Keratinocyte (primary cell): Measurements from ENCODE around the gene SIPA1L3.

Source experiments
- EZH2 ChIP-seq: IDR thresholded peaks from one replicate; pipeline ENCODE4 v1.6.1; 2012; ENCODE audit warnings: inconsistent platforms, mild to moderate bottlenecking, low read length, moderate library complexity
- TF ChIP-seq, protein P1 (sequence below), 3 experiments: IDR thresholded peaks in 1 of 3; conservative IDR thresholded peaks in 1 of 3; optimal IDR thresholded peaks in 1 of 3; 2 replicates in 2 of 3; 3 replicates in 1 of 3; pipeline versions ENCODE3 to v1.5.1; 2011; ENCODE audit warnings: low read length in 3 of 3, mild to moderate bottlenecking in 3 of 3, moderate library complexity in 2 of 3, control low read depth in 1 of 3, inconsistent platforms in 1 of 3; ENCODE audit not compliant: insufficient read depth in 2 of 3; ENCODE audit errors: extremely low read depth in 1 of 3

DNA sequence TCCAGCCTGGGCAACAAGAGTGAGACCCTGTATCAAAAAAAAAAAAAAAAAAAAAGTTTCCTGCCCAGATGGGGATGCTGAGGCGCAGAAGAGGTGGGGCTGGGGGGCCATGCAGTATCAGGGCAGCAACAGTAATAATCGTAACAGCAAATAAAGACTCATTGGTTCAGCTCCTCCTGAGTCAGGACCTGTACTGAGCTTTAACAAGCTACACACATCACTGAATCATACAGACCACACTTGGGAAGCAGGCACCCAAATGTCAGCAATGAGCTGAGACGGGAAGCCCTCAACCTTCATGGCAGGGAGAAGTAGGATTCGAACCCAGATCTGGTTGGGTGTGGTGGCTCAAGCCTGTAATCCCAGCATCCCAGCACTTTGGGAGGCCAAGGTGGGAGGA lies 327.6 kb downstream of the SIPA1L3 start:
- TF ChIP-seq, protein P1, sequence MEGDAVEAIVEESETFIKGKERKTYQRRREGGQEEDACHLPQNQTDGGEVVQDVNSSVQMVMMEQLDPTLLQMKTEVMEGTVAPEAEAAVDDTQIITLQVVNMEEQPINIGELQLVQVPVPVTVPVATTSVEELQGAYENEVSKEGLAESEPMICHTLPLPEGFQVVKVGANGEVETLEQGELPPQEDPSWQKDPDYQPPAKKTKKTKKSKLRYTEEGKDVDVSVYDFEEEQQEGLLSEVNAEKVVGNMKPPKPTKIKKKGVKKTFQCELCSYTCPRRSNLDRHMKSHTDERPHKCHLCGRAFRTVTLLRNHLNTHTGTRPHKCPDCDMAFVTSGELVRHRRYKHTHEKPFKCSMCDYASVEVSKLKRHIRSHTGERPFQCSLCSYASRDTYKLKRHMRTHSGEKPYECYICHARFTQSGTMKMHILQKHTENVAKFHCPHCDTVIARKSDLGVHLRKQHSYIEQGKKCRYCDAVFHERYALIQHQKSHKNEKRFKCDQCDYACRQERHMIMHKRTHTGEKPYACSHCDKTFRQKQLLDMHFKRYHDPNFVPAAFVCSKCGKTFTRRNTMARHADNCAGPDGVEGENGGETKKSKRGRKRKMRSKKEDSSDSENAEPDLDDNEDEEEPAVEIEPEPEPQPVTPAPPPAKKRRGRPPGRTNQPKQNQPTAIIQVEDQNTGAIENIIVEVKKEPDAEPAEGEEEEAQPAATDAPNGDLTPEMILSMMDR (optimal IDR thresholded peaks at IDR 0.05 in 1 of 3, IDR thresholded peaks at IDR 0.05 in 1 of 3, conservative IDR thresholded peaks at IDR 0.05 in 1 of 3; ENCODE audit: extremely low read depth in 1 of 3, insufficient read depth in 2 of 3, low read length in 3 of 3), result no peak
- no peak for TF ChIP-seq EZH2
